Esophagus muscularis mucosa (tissue), 4 donors: ENCODE data around the gene TRAPPC12. TPM values are rescaled to one million over a fixed set of nuclear protein-coding genes. Genes with fewer than 3 reads are reported as not detected.

Experiments
- DNase-seq: peaks from one replicate; pipeline ENCODE4 v3.0.0-alpha.2; 2017; ENCODE audit errors: extremely low spot score
- H3K27ac ChIP-seq, 4 donors: fragments of 200-600 bp; sonication (generic); replicated peaks in 1 of 4; 1 replicate in 3 of 4; 2 replicates in 1 of 4; pipeline ENCODE4 v1.5.1; 2016 to 2019; ENCODE audit warnings: mild to moderate bottlenecking in 1 of 4
- H3K27me3 ChIP-seq, 4 donors: fragments of 200-600 bp; sonication (generic); one replicate each; pipeline versions ENCODE4 v1.5.1 to v1.6.0; 2016 to 2019
- H3K36me3 ChIP-seq, 4 donors: fragments of 200-600 bp; sonication (generic); one replicate each; pipeline ENCODE4 v1.5.1; 2016 to 2019
- H3K4me1 ChIP-seq, 4 donors: fragments of 200-600 bp; sonication (generic); one replicate each; pipeline ENCODE4 v1.5.1; 2016 to 2019
- H3K4me3 ChIP-seq, 4 donors: fragments of 200-600 bp; sonication (generic); 1 replicate in 2 of 4; 2 replicates in 2 of 4; pipeline ENCODE4 v1.5.1; 2016 to 2019; ENCODE audit warnings: mild to moderate bottlenecking in 4 of 4, moderate library complexity in 1 of 4
- H3K9me3 ChIP-seq, 4 donors: fragments of 200-600 bp; sonication (generic); 1 replicate in 3 of 4; 2 replicates in 1 of 4; pipeline ENCODE4 v1.5.1; 2016 to 2019
- CTCF ChIP-seq, 3 experiments: fragments of 200-600 bp in 2 of 3; fragments of 450-650 bp in 1 of 3; sonication (generic) in 2 of 3; IDR thresholded peaks; one replicate each; pipeline ENCODE4 v1.5.1; 2017 to 2019; ENCODE audit warnings: antibody characterized with exemption in 3 of 3, mild to moderate bottlenecking in 2 of 3, moderate library complexity in 1 of 3
- EP300 ChIP-seq: sonication (generic); formaldehyde crosslinking; IDR thresholded peaks from one replicate; pipeline ENCODE4 v1.6.1; 2017; ENCODE audit warnings: antibody characterized with exemption
- POLR2A ChIP-seq: fragments of 450-650 bp; IDR thresholded peaks from one replicate; pipeline ENCODE4 v1.6.1; 2017; ENCODE audit warnings: antibody characterized with exemption, moderate library complexity, mild to moderate bottlenecking, low read depth
- POLR2AphosphoS5 ChIP-seq, 2 donors: sonication (generic); formaldehyde crosslinking; IDR thresholded peaks; one replicate each; pipeline ENCODE4 v1.6.1; 2017; ENCODE audit warnings: antibody characterized with exemption in 2 of 2
- WGBS: methylation state at CpG from one replicate; pipeline ENCODE4 v1.1.5; 2018; 5-methylcytosine and 5-hydroxymethylcytosine counted together
- intact Hi-C: fragments of 100-400 bp; cut with DNase I; formaldehyde crosslinking; loops from one replicate; pipeline ENCODE4 v1.15.1; 2023
- total RNA-seq, 4 donors: library from RNA; depleted of rRNA; stranded (reverse); fragments of >200 nt; gene quantifications; one replicate each; pipeline versions ENCODE4 v1.1.0 to v1.2.1, GENCODE V29; 2016

The TRAPPC12 gene
- total RNA-seq, 4 donors from 2014 or later, result 65.6 to 89.3 (median 72.6) TPM

GRCh38 chr2:3434654-3435053, 55.2 kb downstream of the TRAPPC12 start:
- TF ChIP-seq EP300 (no peak), POLR2AphosphoS5 (IDR thresholded peaks at IDR 0.05) (no peak)
- intact Hi-C loops, result no loop called here
- 76% methylated on average over 11 of the region's 11 CpGs for WGBS
- H3K9me3 ChIP-seq, result no peaks in the 10 kb centered on the region
- no peak for DNase-seq
- peaks cover 13 to 54% (median 28%) of the 10 kb centered on the region in 4 donors for H3K36me3 ChIP-seq
- H3K4me3 ChIP-seq, result no peak overlapping the region
- no peaks in the 10 kb centered on the region for H3K27me3 ChIP-seq
- peaks cover 0 to 10% (median 4%) of the 10 kb centered on the region in 4 donors for H3K4me1 ChIP-seq
- H3K27ac ChIP-seq, result no peak overlapping the region

GRCh38 chr2:3435445-3435844, 56.0 kb downstream of the TRAPPC12 start:
- Histone ChIP-seq H3K9me3 (no peaks in the 10 kb centered on the region), H3K4me1 (peaks cover 0 to 10% (median 4%) of the 10 kb centered on the region in 4 donors), H3K27ac (no peak overlapping the region), H3K27me3 (no peaks in the 10 kb centered on the region), H3K4me3 (no peak overlapping the region), H3K36me3 (peaks cover 13 to 53% (median 26%) of the 10 kb centered on the region in 4 donors)
- 90% methylated on average over 5 of the region's 5 CpGs for whole genome bisulfite sequencing
- DNase-seq, result no peak
- intact Hi-C loops, result no loop called here
- TF ChIP-seq POLR2A, result no peak
- TF ChIP-seq EP300, result no peak
- TF ChIP-seq CTCF (IDR thresholded peaks at IDR 0.05), result no peak
- no peak for TF ChIP-seq POLR2AphosphoS5 (IDR thresholded peaks at IDR 0.05)

GRCh38 chr2:3440477-3440876, 61.0 kb downstream of the TRAPPC12 start:
- TF ChIP-seq CTCF (IDR thresholded peaks at IDR 0.05) (no peak), EP300 (no peak), POLR2A (no peak), POLR2AphosphoS5 (IDR thresholded peaks at IDR 0.05) (no peak)
- Histone ChIP-seq H3K27ac (no peak overlapping the region), H3K9me3 (no peaks in the 10 kb centered on the region), H3K36me3 (peaks cover 10 to 30% (median 21%) of the 10 kb centered on the region in 4 donors), H3K27me3 (no peaks in the 10 kb centered on the region), H3K4me3 (no peak overlapping the region), H3K4me1 (no peaks in the 10 kb centered on the region)
- intact Hi-C loops, result no loop called here
- no peak for DNase-seq
- 56% methylated on average over 2 of the region's 2 CpGs for WGBS

- Histone ChIP-seq H3K4me1 (no peaks in the 10 kb centered on the region), H3K9me3 (no peaks in the 10 kb centered on the region), H3K27me3 (no peaks in the 10 kb centered on the region), H3K36me3 (peaks cover 13 to 35% (median 31%) of the 10 kb centered on the region in 4 donors), H3K27ac (no peak overlapping the region), H3K4me3 (no peak overlapping the region)
- intact Hi-C loops, result no loop called here
- no peak for DNase-seq
- TF ChIP-seq CTCF (IDR thresholded peaks at IDR 0.05), result no peak
- no peak for TF ChIP-seq EP300
- TF ChIP-seq POLR2A, result no peak
- no peak for TF ChIP-seq POLR2AphosphoS5 (IDR thresholded peaks at IDR 0.05)
Observed at GRCh38 chr2:3441465-3441864, 62.0 kb downstream of the TRAPPC12 start.

GRCh38 chr2:3442185-3442584, 62.7 kb downstream of the TRAPPC12 start:
- no peaks in the 10 kb centered on the region for H3K4me1 ChIP-seq
- peaks cover 20 to 42% (median 38%) of the 10 kb centered on the region in 4 donors for H3K36me3 ChIP-seq
- DNase-seq, result no peak
- WGBS, result 94% methylated on average over 6 of the region's 6 CpGs
- H3K27me3 ChIP-seq, result no peaks in the 10 kb centered on the region
- H3K27ac ChIP-seq, result no peak overlapping the region
- no peak overlapping the region for H3K4me3 ChIP-seq
- H3K9me3 ChIP-seq, result no peaks in the 10 kb centered on the region
- TF ChIP-seq CTCF (IDR thresholded peaks at IDR 0.05) (no peak), EP300 (no peak), POLR2AphosphoS5 (IDR thresholded peaks at IDR 0.05) (no peak), POLR2A (no peak)
- intact Hi-C loops, result no loop called here
